SK-N-SH (cell line): ENCODE results near the gene CYP2J2. TPM values are rescaled to one million over a fixed set of nuclear protein-coding genes. Genes with fewer than 3 reads are reported as not detected.

ENCODE experiments used
- CTCF ChIA-PET: fragments of 300-600, 350-600 bp; formaldehyde crosslinking; extraction: SDS; loops from one replicate; lab custom pipeline; 2021; lab: Yijun Ruan, JAX
- POLR2A ChIA-PET: fragments of 350-600 bp; sonication (Branson Sonifier 250); formaldehyde crosslinking; extraction: SDS; loops from one replicate; lab custom pipeline; 2020; ENCODE audit warnings: antibody characterized with exemption, inconsistent platforms; lab: Yijun Ruan, JAX
- DNase-seq: peaks from one replicate; pipeline ENCODE4 v3.0.0; 2012
- H2AFZ ChIP-seq: fragments of 200-600 bp; sonication (generic); 2 replicates; pipeline ENCODE4 v1.8.1; 2016; ENCODE audit warnings: antibody characterized with exemption, mild to moderate bottlenecking, low read depth
- H3F3A ChIP-seq: fragments of 200-600 bp; sonication (generic); replicated peaks from 2 replicates; pipeline ENCODE3; 2016; ENCODE audit warnings: antibody characterized with exemption, mild to moderate bottlenecking; ENCODE audit not compliant: insufficient read depth
- H3K27ac ChIP-seq, 2 experiments: fragments of 200-500 bp in 1 of 2; fragments of 200-600 bp in 1 of 2; sonication (Bioruptor generic) in 1 of 2; sonication (generic), shearing (Covaris generic) in 1 of 2; 2 replicates each; pipeline versions ENCODE4 v1.5.1 to v1.6.1; 2014 to 2016; ENCODE audit warnings: low read depth in 2 of 2, inconsistent platforms in 1 of 2, low read length in 1 of 2, mild to moderate bottlenecking in 1 of 2, mixed read lengths in 1 of 2
- H3K27me3 ChIP-seq: fragments of 200-600 bp; sonication (generic), shearing (Covaris generic); 2 replicates; pipeline ENCODE4 v1.6.1; 2016; ENCODE audit warnings: mixed run types; ENCODE audit not compliant: insufficient read depth
- H3K36me3 ChIP-seq, 2 experiments: fragments of 200-500 bp in 1 of 2; fragments of 200-600 bp in 1 of 2; sonication (Bioruptor generic) in 1 of 2; sonication (generic) in 1 of 2; replicated peaks in 1 of 2; 2 replicates each; pipeline versions ENCODE3 to v1.5.1; 2014 to 2016; ENCODE audit warnings: low read length in 1 of 2, mild to moderate bottlenecking in 1 of 2; ENCODE audit not compliant: insufficient read depth in 2 of 2, control insufficient read depth in 1 of 2
- H3K4me1 ChIP-seq, 2 experiments: fragments of 200-500 bp in 1 of 2; fragments of 200-600 bp in 1 of 2; sonication (Bioruptor generic) in 1 of 2; sonication (generic), shearing (Covaris generic) in 1 of 2; 2 replicates each; pipeline versions ENCODE4 v1.5.1 to v1.6.1; 2014 to 2016; ENCODE audit warnings: low read depth in 1 of 2, low read length in 1 of 2, mixed run types in 1 of 2; ENCODE audit not compliant: insufficient read depth in 2 of 2, control insufficient read depth in 1 of 2
- H3K4me2 ChIP-seq: fragments of 200-600 bp; sonication (generic), shearing (Covaris generic); 2 replicates; pipeline ENCODE4 v1.6.1; 2017; ENCODE audit warnings: mixed run types
- H3K4me3 ChIP-seq, 2 experiments: fragments of 200-500 bp in 1 of 2; fragments of 200-600 bp in 1 of 2; sonication (Bioruptor generic) in 1 of 2; sonication (generic), shearing (Covaris generic) in 1 of 2; 2 replicates each; pipeline versions ENCODE4 v1.5.1 to v1.8.1; 2014 to 2016; ENCODE audit warnings: low read depth in 2 of 2, inconsistent platforms in 1 of 2, low read length in 1 of 2, mild to moderate bottlenecking in 1 of 2, mixed read lengths in 1 of 2, moderate library complexity in 1 of 2
- H3K79me2 ChIP-seq: fragments of 200-600 bp; sonication (generic); 2 replicates; pipeline ENCODE4 v1.8.1; 2017; ENCODE audit warnings: mild to moderate bottlenecking; ENCODE audit not compliant: insufficient read depth
- H3K9ac ChIP-seq: fragments of 200-600 bp; sonication (generic); 2 replicates; pipeline ENCODE4 v1.6.1; 2017; ENCODE audit warnings: mixed run types
- H3K9me2 ChIP-seq: fragments of 200-600 bp; sonication (generic); 2 replicates; pipeline ENCODE4 v1.6.1; 2017; ENCODE audit warnings: mixed run types
- H3K9me3 ChIP-seq: fragments of 200-600 bp; sonication (generic); 2 replicates; pipeline ENCODE4 v1.6.1; 2017; ENCODE audit warnings: mixed run types, mild to moderate bottlenecking, moderate library complexity
- H4K20me1 ChIP-seq: fragments of 200-600 bp; sonication (generic); 2 replicates; pipeline ENCODE4 v1.6.1; 2017; ENCODE audit warnings: mild to moderate bottlenecking, mixed run types; ENCODE audit not compliant: insufficient read depth
- CTCF ChIP-seq: fragments of 200-600 bp; sonication (generic); IDR thresholded peaks from 2 replicates; pipeline ENCODE4 v1.6.1; 2017; ENCODE audit warnings: antibody characterized with exemption, mild to moderate bottlenecking, moderate library complexity
- ELF1 ChIP-seq: IDR thresholded peaks from 2 replicates; pipeline ENCODE4 v1.4.0; 2012
- GATA2 ChIP-seq: sonication (generic); formaldehyde crosslinking; IDR thresholded peaks from 2 replicates; pipeline ENCODE4 v1.5.0; 2020; ENCODE audit warnings: mild to moderate bottlenecking, missing genetic modification reagents
- ZBTB33 ChIP-seq: IDR thresholded peaks from 2 replicates; pipeline ENCODE4 v1.4.0; 2012; ENCODE audit warnings: low read depth, borderline replicate concordance
- WGBS: methylation state at CpG from one replicate; pipeline ENCODE4 v1.1.6; 2017; ENCODE audit warnings: low lambda C conversion rate; 5-methylcytosine and 5-hydroxymethylcytosine counted together
- polyA plus RNA-seq, 3 experiments: library from polyadenylated mRNA; depleted of rRNA; stranded (reverse); fragments of >200 nt; gene quantifications; 2 replicates each; pipeline ENCODE4 v1.2.3, GENCODE V29; 2012
- TF ChIP-seq, protein P1 (sequence below): IDR thresholded peaks from 2 replicates; pipeline ENCODE4; 2012

Gene CYP2J2
- polyA plus RNA-seq, 1 of the 3 experiments (the other 2 are of a cell fraction), result 1.2 TPM

GRCh38 chr1:59949648-59950047 is 23.1 kb upstream of the CYP2J2 start:
- no peak overlapping the region for H3K27ac ChIP-seq
- no peak overlapping the region for H3K4me3 ChIP-seq
- TF ChIP-seq, protein P1, sequence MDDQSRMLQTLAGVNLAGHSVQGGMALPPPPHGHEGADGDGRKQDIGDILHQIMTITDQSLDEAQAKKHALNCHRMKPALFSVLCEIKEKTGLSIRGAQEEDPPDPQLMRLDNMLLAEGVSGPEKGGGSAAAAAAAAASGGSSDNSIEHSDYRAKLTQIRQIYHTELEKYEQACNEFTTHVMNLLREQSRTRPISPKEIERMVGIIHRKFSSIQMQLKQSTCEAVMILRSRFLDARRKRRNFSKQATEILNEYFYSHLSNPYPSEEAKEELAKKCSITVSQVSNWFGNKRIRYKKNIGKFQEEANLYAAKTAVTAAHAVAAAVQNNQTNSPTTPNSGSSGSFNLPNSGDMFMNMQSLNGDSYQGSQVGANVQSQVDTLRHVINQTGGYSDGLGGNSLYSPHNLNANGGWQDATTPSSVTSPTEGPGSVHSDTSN, result no peak
- TF ChIP-seq ZBTB33 (no peak), GATA2 (CRISPR knock-in tag) (no peak), CTCF (no peak), ELF1 (no peak)
- no peak overlapping the region for H3K4me2 ChIP-seq
- no peak overlapping the region for H3K9ac ChIP-seq
- DNase-seq, result no peak
- no peaks in the 10 kb centered on the region for H3K9me2 ChIP-seq
- H3K27me3 ChIP-seq, result no peaks in the 10 kb centered on the region; the same call in 1 of the 2 replicates
- H3K36me3 ChIP-seq, result no peaks in the 10 kb centered on the region
- no peaks in the 10 kb centered on the region for H3K79me2 ChIP-seq
- no peaks in the 10 kb centered on the region for H4K20me1 ChIP-seq
- H3K9me3 ChIP-seq, result no peaks in the 10 kb centered on the region
- POLR2A ChIA-PET, result interaction anchor here (0.7 kb wide), 1 partner anchor 1918 kb away, joined by 3 read pairs; no protein-coding TSS in a partner anchor
- H2AFZ ChIP-seq, result no peak overlapping the region
- peaks cover 4 to 6% of the 10 kb centered on the region in 2 experiments; a peak in 2 of 4 replicates for H3K4me1 ChIP-seq
- H3F3A ChIP-seq, result no peaks in the 10 kb centered on the region
- CTCF ChIA-PET, result interaction anchor here (0.5 to 3.9 kb wide), 4 partner anchors 15 to 613 kb away, joined by 3 to 26 read pairs (median 3); no protein-coding TSS in a partner anchor

DNA sequence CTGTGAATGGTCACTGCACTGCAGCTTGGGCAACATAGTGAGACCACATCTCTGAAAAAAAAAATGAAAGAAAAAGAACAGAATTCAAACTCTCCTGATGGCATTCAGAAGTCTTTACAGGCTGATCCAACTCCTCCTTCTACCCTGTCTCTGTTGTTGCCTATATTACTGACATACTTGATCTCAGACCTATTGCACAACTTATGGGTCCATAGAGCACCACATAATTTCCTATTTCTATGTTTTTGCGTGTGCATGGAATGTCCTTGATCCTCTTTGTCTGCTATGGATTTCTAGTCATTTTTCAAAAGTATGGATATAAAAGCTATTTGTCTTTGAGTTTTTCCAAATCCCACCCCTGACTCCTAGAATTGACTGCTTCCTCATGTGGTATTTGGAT is 22.4 kb upstream of the CYP2J2 start:
- no peaks in the 10 kb centered on the region for H4K20me1 ChIP-seq
- POLR2A ChIA-PET, result no interaction called here
- no peaks in the 10 kb centered on the region for H3K36me3 ChIP-seq
- TF ChIP-seq, protein P1, result no peak
- H3K27ac ChIP-seq, result no peak overlapping the region
- no peak overlapping the region for H3K4me3 ChIP-seq
- H3K9me3 ChIP-seq, result no peaks in the 10 kb centered on the region
- CTCF ChIA-PET, result interaction anchor here (1.4 to 3.9 kb wide), 2 partner anchors 16 to 46 kb away, joined by 3 to 26 read pairs; no protein-coding TSS in a partner anchor
- no peak overlapping the region for H3K9ac ChIP-seq
- H2AFZ ChIP-seq, result no peak overlapping the region
- no peaks in the 10 kb centered on the region for H3K9me2 ChIP-seq
- 50% methylated on average over 1 of the region's 1 CpG for WGBS
- no peaks in the 10 kb centered on the region for H3K79me2 ChIP-seq
- no peaks in the 10 kb centered on the region for H3F3A ChIP-seq
- peaks cover 4 to 6% of the 10 kb centered on the region in 2 experiments; a peak in 2 of 4 replicates for H3K4me1 ChIP-seq
- H3K4me2 ChIP-seq, result no peak overlapping the region
- H3K27me3 ChIP-seq, result peaks cover 4% of the 10 kb centered on the region; the same call in 1 of the 2 replicates
- DNase-seq, result no peak
